Keratinocyte (primary cell): ENCODE measurements around the gene GNAI1.

ENCODE experiments used
- EZH2 ChIP-seq: IDR thresholded peaks from one replicate; pipeline ENCODE4 v1.6.1; 2012; ENCODE audit warnings: inconsistent platforms, mild to moderate bottlenecking, low read length, moderate library complexity
- TF ChIP-seq, protein P1 (sequence below), 3 experiments: IDR thresholded peaks in 1 of 3; conservative IDR thresholded peaks in 1 of 3; optimal IDR thresholded peaks in 1 of 3; 2 replicates in 2 of 3; 3 replicates in 1 of 3; pipeline versions ENCODE3 to v1.5.1; 2011; ENCODE audit warnings: low read length in 3 of 3, mild to moderate bottlenecking in 3 of 3, moderate library complexity in 2 of 3, control low read depth in 1 of 3, inconsistent platforms in 1 of 3; ENCODE audit not compliant: insufficient read depth in 2 of 3; ENCODE audit errors: extremely low read depth in 1 of 3

DNA sequence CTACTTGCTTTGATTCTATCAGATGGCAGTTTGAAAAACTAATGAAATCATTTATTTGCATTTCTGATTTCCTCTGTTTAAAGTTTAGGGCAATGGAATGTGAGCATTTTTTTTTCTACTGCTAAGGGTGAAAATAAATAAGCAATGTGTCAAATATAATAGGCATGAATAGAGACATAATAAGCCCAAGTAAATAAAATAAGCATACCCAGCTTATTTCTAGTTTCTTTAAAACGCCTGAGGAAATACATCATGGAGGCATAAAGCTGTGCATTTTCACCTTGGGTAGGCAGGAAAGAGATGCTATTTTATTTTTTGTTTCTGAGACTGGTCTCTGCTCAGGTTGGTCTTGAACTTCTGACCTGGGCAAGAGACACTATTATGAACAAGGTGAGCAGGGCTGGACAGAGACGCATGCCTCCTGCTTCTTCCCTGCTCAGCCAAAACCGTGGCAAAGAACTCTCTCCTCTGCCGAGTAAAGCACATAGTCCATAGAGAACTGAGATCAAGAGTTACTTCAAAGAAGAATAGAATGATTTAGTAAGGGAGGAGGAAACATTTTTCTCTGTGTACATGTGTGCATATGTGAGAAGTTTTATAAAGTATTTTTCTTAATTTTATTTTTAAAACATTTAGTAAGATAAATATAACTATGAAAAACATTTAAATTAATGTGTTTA, 138.1 kb downstream of the GNAI1 start:
- TF ChIP-seq, protein P1, sequence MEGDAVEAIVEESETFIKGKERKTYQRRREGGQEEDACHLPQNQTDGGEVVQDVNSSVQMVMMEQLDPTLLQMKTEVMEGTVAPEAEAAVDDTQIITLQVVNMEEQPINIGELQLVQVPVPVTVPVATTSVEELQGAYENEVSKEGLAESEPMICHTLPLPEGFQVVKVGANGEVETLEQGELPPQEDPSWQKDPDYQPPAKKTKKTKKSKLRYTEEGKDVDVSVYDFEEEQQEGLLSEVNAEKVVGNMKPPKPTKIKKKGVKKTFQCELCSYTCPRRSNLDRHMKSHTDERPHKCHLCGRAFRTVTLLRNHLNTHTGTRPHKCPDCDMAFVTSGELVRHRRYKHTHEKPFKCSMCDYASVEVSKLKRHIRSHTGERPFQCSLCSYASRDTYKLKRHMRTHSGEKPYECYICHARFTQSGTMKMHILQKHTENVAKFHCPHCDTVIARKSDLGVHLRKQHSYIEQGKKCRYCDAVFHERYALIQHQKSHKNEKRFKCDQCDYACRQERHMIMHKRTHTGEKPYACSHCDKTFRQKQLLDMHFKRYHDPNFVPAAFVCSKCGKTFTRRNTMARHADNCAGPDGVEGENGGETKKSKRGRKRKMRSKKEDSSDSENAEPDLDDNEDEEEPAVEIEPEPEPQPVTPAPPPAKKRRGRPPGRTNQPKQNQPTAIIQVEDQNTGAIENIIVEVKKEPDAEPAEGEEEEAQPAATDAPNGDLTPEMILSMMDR (optimal IDR thresholded peaks at IDR 0.05 in 1 of 3, IDR thresholded peaks at IDR 0.05 in 1 of 3, conservative IDR thresholded peaks at IDR 0.05 in 1 of 3; ENCODE audit: extremely low read depth in 1 of 3, insufficient read depth in 2 of 3, low read length in 3 of 3): no peak
- no peak for TF ChIP-seq EZH2
